ENCODE results near the gene SH3RF1.

The SH3RF1 gene

GRCh38 chr4:169266081-169266480 lies 4.7 kb downstream of the SH3RF1 start:
- Histone ChIP-seq H4K20me1 (ENCODE audit: insufficient read depth, low read length) (peaks cover 4% of the 10 kb centered on the region; the same call in 1 of the 2 replicates), H2AFZ (ENCODE audit: low read depth, low read length) (no peak overlapping the region), H3K36me3 (ENCODE audit: insufficient read depth, low read length) (no peaks in the 10 kb centered on the region), H3K27me3 (ENCODE audit: insufficient read depth, low read length, poor library complexity) (peaks cover 5% of the 10 kb centered on the region), H3K4me2 (ENCODE audit: insufficient read depth, low read length) (no peak overlapping the region), H3K9ac (ENCODE audit: low read depth, low read length) (no peak overlapping the region), H3K4me3 (ENCODE audit: low read depth in 1 of 2, low read length in 2 of 2) (no peak overlapping the region), H3K9me3 (ENCODE audit: insufficient read depth, low read length, severe bottlenecking) (no peaks in the 10 kb centered on the region), H3K27ac (ENCODE audit: low read length) (no peak overlapping the region), H3K4me1 (ENCODE audit: insufficient read depth, low read length) (peaks cover 17% of the 10 kb centered on the region), H3K79me2 (ENCODE audit: insufficient read depth, low read length) (no peaks in the 10 kb centered on the region)
- DNase-seq (no peak), ATAC-seq (ENCODE audit: insufficient read depth, low read depth) (no peak)
- TF ChIP-seq EZH2 (IDR thresholded peaks at IDR 0.05; ENCODE audit: borderline replicate concordance, low read depth, low read length, severe bottlenecking) (no peak), CTCF (IDR thresholded peaks at IDR 0.05; ENCODE audit: borderline replicate concordance, extremely low read depth, low read length, poor library complexity, severe bottlenecking) (no peak)

GRCh38 chr4:169263791-169264392 lies 6.9 kb downstream of the SH3RF1 start:
- Histone ChIP-seq H3K27ac (ENCODE audit: low read length) (no peak overlapping the region), H3K9ac (ENCODE audit: low read depth, low read length) (no peak overlapping the region)
- ATAC-seq (ENCODE audit: insufficient read depth, low read depth): no peak

GRCh38 chr4:169260217-169260866 lies 10.4 kb downstream of the SH3RF1 start:
- Histone ChIP-seq H3K4me3 (ENCODE audit: low read depth in 1 of 2, low read length in 2 of 2) (no peak overlapping the region), H3K79me2 (ENCODE audit: insufficient read depth, low read length) (no peaks in the 10 kb centered on the region)
- ATAC-seq (ENCODE audit: insufficient read depth, low read depth): no peak

More at GRCh38 chr4:169263791-169264392, 6.9 kb downstream of the SH3RF1 start:
- TF ChIP-seq EZH2 (IDR thresholded peaks at IDR 0.05; ENCODE audit: borderline replicate concordance, low read depth, low read length, severe bottlenecking) (no peak), CTCF (IDR thresholded peaks at IDR 0.05; ENCODE audit: borderline replicate concordance, extremely low read depth, low read length, poor library complexity, severe bottlenecking) (no peak)
- Histone ChIP-seq H3K27me3 (ENCODE audit: insufficient read depth, low read length, poor library complexity) (no peaks in the 10 kb centered on the region), H3K4me1 (ENCODE audit: insufficient read depth, low read length) (peaks cover 4% of the 10 kb centered on the region), H3K4me3 (ENCODE audit: low read depth in 1 of 2, low read length in 2 of 2) (no peak overlapping the region), H2AFZ (ENCODE audit: low read depth, low read length) (no peak overlapping the region), H3K4me2 (ENCODE audit: insufficient read depth, low read length) (no peak overlapping the region), H4K20me1 (ENCODE audit: insufficient read depth, low read length) (peaks cover 3% of the 10 kb centered on the region; the same call in 1 of the 2 replicates), H3K36me3 (ENCODE audit: insufficient read depth, low read length) (no peaks in the 10 kb centered on the region), H3K79me2 (ENCODE audit: insufficient read depth, low read length) (no peaks in the 10 kb centered on the region), H3K9me3 (ENCODE audit: insufficient read depth, low read length, severe bottlenecking) (no peaks in the 10 kb centered on the region)
- no peak for DNase-seq

More at GRCh38 chr4:169260217-169260866, 10.4 kb downstream of the SH3RF1 start:
- H3K4me2 ChIP-seq (ENCODE audit: insufficient read depth, low read length): no peak overlapping the region
- no peak overlapping the region for H2AFZ ChIP-seq (ENCODE audit: low read depth, low read length)
- H3K9me3 ChIP-seq (ENCODE audit: insufficient read depth, low read length, severe bottlenecking): no peaks in the 10 kb centered on the region
- TF ChIP-seq CTCF (IDR thresholded peaks at IDR 0.05; ENCODE audit: borderline replicate concordance, extremely low read depth, low read length, poor library complexity, severe bottlenecking): no peak
- TF ChIP-seq EZH2 (IDR thresholded peaks at IDR 0.05; ENCODE audit: borderline replicate concordance, low read depth, low read length, severe bottlenecking): no peak
- no peaks in the 10 kb centered on the region; the same call in 1 of the 2 replicates for H3K4me1 ChIP-seq (ENCODE audit: insufficient read depth, low read length)
- no peaks in the 10 kb centered on the region for H3K36me3 ChIP-seq (ENCODE audit: insufficient read depth, low read length)
- H3K27ac ChIP-seq (ENCODE audit: low read length): no peak overlapping the region
- DNase-seq: no peak
- H4K20me1 ChIP-seq (ENCODE audit: insufficient read depth, low read length): no peaks in the 10 kb centered on the region
- no peaks in the 10 kb centered on the region for H3K27me3 ChIP-seq (ENCODE audit: insufficient read depth, low read length, poor library complexity)
- no peak overlapping the region for H3K9ac ChIP-seq (ENCODE audit: low read depth, low read length)

Measured in DND-41 (cell line).